ENCODE measurements around the gene KIAA0586. TPM values are rescaled to one million over a fixed set of nuclear protein-coding genes. Genes with fewer than 3 reads are reported as not detected.

KIAA0586 gene
- total RNA-seq, 1 experiment from 2014 or later: 25.7 TPM

DNA sequence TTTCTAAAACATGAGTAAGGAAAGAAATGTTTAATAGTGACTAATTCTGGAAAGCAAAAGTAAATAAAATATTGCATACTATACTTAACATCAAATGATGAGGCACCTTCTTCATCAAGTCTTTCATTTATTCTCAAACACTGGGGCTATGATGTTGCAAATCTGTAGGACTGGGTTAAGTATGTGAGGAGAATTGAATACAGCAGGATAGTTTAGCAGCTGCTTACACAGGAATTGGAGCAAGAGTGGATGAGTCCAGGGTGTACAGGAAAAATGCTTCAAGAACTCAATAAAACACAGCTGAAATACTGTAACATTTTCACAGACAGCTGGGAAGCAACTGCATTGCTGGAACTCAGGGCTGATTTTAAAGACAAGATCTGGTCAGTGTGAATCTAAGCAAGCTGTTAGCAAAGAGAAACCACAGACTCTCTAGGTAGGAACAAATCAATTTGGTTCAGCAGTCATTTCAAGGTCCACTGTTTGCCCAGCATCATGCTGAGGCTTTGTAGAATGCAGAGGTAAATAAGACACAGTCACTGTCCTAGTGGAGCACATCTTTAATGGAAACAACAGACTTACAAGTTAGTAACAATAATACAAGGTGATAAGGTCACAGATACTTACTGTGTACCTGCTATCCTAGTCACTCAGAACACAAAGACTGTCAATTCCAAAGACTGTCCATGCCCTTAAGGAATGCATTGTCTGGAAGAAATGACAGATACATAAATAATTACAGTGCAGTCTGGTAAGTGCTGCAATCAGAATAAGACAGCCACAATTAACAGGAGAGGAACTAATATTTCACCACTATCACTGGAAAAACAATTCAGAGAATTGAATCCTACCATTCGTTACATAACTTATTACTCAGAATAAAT lies 113.5 kb downstream of the KIAA0586 start:
- intact Hi-C loops (cut with micrococcal nuclease): no loop called here
- no peak for ATAC-seq

More for the DNA sequence above, 113.5 kb downstream of the KIAA0586 start:
- BruUV-seq (replicated peaks): no TSS peak
- POLR2A ChIA-PET: no interaction called here
- CTCF ChIA-PET: interaction anchor here (1.2 kb wide), 1 partner anchor 40 kb away, joined by 5 read pairs; no protein-coding TSS in a partner anchor
- H2AFZ ChIP-seq (ENCODE audit: low read depth, low read length, poor library complexity, severe bottlenecking): no peak overlapping the region
- H3K79me2 ChIP-seq (ENCODE audit: insufficient read depth, low read length): no peaks in the 10 kb centered on the region
- H4K20me1 ChIP-seq (ENCODE audit: insufficient read depth): no peaks in the 10 kb centered on the region
- H3K9me2 ChIP-seq (ENCODE audit: insufficient read depth): no peaks in the 10 kb centered on the region
- no peaks in the 10 kb centered on the region for H3K36me3 ChIP-seq (ENCODE audit: control insufficient read depth in 1 of 2, insufficient read depth in 2 of 2, low read length in 2 of 2)
- H3K9ac ChIP-seq (ENCODE audit: low read length): no peak overlapping the region
- DNase-seq (ENCODE audit: low read depth, low spot score): no peak
- H3K4me1 ChIP-seq (ENCODE audit: control insufficient read depth in 1 of 2, insufficient read depth in 2 of 2, low read length in 2 of 2): no peaks in the 10 kb centered on the region
- RAD21 ChIA-PET (ENCODE audit: low non-redundant PET in 1 of 2, low total read pairs in 2 of 2, uncharacterized antibody in 2 of 2, unreplicated experiment in 2 of 2): no interaction called here
- H3K9me3 ChIP-seq (ENCODE audit: control insufficient read depth in 1 of 2, insufficient read depth in 1 of 2, low read depth in 1 of 2, low read length in 2 of 2): no peaks in the 10 kb centered on the region
- no peak overlapping the region for H3K27ac ChIP-seq (ENCODE audit: low read depth, low read length)
- H3K27me3 ChIP-seq (ENCODE audit: insufficient read depth, low read length): no peaks in the 10 kb centered on the region
- H3K4me3 ChIP-seq (replicated peaks in 1 of 2; ENCODE audit: low read depth in 1 of 2, low read length in 2 of 2): no peak overlapping the region
- H3K4me2 ChIP-seq (ENCODE audit: low read length): no peak overlapping the region
- TF ChIP-seq RAD21 (IDR thresholded peaks at IDR 0.05; ENCODE audit: low read depth) (no peak), JUND (IDR thresholded peaks at IDR 0.05) (no peak), EZH2 (IDR thresholded peaks at IDR 0.05) (no peak), ZBTB33 (IDR thresholded peaks at IDR 0.05; ENCODE audit: extremely low read depth, insufficient replicate concordance, low read length) (no peak), ZNF274 (IDR thresholded peaks at IDR 0.05; ENCODE audit: low read depth, low read length) (no peak), ZFX (IDR thresholded peaks at IDR 0.05) (no peak), FOSL1 (IDR thresholded peaks at IDR 0.05; ENCODE audit: low read depth) (no peak), EGR1 (IDR thresholded peaks at IDR 0.05; ENCODE audit: low read depth) (no peak), POLR2A (IDR thresholded peaks at IDR 0.05; ENCODE audit: borderline replicate concordance, extremely low read depth, insufficient read depth, insufficient read length) (no peak), SP1 (IDR thresholded peaks at IDR 0.05; ENCODE audit: low read depth) (no peak), EZH2phosphoT487 (IDR thresholded peaks at IDR 0.05; ENCODE audit: borderline replicate concordance) (no peak), ATF3 (IDR thresholded peaks at IDR 0.05) (no peak), CEBPB (IDR thresholded peaks at IDR 0.05; ENCODE audit: low read depth) (no peak)
- TF ChIP-seq, protein P1, sequence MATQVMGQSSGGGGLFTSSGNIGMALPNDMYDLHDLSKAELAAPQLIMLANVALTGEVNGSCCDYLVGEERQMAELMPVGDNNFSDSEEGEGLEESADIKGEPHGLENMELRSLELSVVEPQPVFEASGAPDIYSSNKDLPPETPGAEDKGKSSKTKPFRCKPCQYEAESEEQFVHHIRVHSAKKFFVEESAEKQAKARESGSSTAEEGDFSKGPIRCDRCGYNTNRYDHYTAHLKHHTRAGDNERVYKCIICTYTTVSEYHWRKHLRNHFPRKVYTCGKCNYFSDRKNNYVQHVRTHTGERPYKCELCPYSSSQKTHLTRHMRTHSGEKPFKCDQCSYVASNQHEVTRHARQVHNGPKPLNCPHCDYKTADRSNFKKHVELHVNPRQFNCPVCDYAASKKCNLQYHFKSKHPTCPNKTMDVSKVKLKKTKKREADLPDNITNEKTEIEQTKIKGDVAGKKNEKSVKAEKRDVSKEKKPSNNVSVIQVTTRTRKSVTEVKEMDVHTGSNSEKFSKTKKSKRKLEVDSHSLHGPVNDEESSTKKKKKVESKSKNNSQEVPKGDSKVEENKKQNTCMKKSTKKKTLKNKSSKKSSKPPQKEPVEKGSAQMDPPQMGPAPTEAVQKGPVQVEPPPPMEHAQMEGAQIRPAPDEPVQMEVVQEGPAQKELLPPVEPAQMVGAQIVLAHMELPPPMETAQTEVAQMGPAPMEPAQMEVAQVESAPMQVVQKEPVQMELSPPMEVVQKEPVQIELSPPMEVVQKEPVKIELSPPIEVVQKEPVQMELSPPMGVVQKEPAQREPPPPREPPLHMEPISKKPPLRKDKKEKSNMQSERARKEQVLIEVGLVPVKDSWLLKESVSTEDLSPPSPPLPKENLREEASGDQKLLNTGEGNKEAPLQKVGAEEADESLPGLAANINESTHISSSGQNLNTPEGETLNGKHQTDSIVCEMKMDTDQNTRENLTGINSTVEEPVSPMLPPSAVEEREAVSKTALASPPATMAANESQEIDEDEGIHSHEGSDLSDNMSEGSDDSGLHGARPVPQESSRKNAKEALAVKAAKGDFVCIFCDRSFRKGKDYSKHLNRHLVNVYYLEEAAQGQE (IDR thresholded peaks at IDR 0.05; ENCODE audit: low read depth): no peak

Data from HCT116 (cell line).